Epithelial cell of esophagus (primary cell): Measurements from ENCODE around the gene LHX4.

ENCODE experiments used
- DNase-seq: peaks from one replicate; pipeline ENCODE4 v3.0.0; 2010; ENCODE audit warnings: low read depth
- H3K4me3 ChIP-seq: 2 replicates; pipeline ENCODE4 v1.5.1; 2011; ENCODE audit warnings: mild to moderate bottlenecking, low read length, control low read depth
- TF ChIP-seq, protein P1 (sequence below): IDR thresholded peaks from 2 replicates; pipeline ENCODE4 v1.5.1; 2011; ENCODE audit warnings: low read depth, mild to moderate bottlenecking, low read length, control low read depth, inconsistent platforms; ENCODE audit not compliant: insufficient read depth; ENCODE audit errors: missing control alignments

LHX4 gene

GRCh38 chr1:180204231-180204630 is 25.8 kb upstream of the LHX4 start:
- no peak for DNase-seq
- no peak overlapping the region for H3K4me3 ChIP-seq
- TF ChIP-seq, protein P1, sequence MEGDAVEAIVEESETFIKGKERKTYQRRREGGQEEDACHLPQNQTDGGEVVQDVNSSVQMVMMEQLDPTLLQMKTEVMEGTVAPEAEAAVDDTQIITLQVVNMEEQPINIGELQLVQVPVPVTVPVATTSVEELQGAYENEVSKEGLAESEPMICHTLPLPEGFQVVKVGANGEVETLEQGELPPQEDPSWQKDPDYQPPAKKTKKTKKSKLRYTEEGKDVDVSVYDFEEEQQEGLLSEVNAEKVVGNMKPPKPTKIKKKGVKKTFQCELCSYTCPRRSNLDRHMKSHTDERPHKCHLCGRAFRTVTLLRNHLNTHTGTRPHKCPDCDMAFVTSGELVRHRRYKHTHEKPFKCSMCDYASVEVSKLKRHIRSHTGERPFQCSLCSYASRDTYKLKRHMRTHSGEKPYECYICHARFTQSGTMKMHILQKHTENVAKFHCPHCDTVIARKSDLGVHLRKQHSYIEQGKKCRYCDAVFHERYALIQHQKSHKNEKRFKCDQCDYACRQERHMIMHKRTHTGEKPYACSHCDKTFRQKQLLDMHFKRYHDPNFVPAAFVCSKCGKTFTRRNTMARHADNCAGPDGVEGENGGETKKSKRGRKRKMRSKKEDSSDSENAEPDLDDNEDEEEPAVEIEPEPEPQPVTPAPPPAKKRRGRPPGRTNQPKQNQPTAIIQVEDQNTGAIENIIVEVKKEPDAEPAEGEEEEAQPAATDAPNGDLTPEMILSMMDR = no peak

- no peak for DNase-seq
These were observed 23.5 kb upstream of the LHX4 start for GRCh38 chr1:180206581-180206980.

GRCh38 chr1:180208264-180208663 is 21.8 kb upstream of the LHX4 start:
- no peak for DNase-seq
- no peak overlapping the region for H3K4me3 ChIP-seq
- TF ChIP-seq, protein P1 = no peak

More at GRCh38 chr1:180206581-180206980, 23.5 kb upstream of the LHX4 start:
- TF ChIP-seq, protein P1 = no peak
- no peak overlapping the region for H3K4me3 ChIP-seq

- TF ChIP-seq, protein P1 = no peak
- no peak overlapping the region for H3K4me3 ChIP-seq
- peak; percentile 72 for DNase-seq
These were observed 19.9 kb upstream of the LHX4 start for GRCh38 chr1:180210008-180210620.

- no peak for DNase-seq
- TF ChIP-seq, protein P1 = no peak
- no peak overlapping the region for H3K4me3 ChIP-seq
These were observed 18.8 kb upstream of the LHX4 start for GRCh38 chr1:180211156-180211859.

GRCh38 chr1:180211860-180212229 is 18.2 kb upstream of the LHX4 start:
- TF ChIP-seq, protein P1 = no peak
- no peak overlapping the region for H3K4me3 ChIP-seq

More at GRCh38 chr1:180211860-180212229, 18.2 kb upstream of the LHX4 start:
- no peak for DNase-seq
